ENCODE measurements around the gene FAM9C.

The FAM9C gene

GRCh38 chrX:13008189-13008533 lies 36.3 kb downstream of the FAM9C start:
- no peak for DNase-seq (ENCODE audit: low read depth)
- no peak for TF ChIP-seq CTCF (IDR thresholded peaks at IDR 0.05; ENCODE audit: control insufficient read depth, insufficient read depth, low read depth, low read length, missing control alignments)
- H3K4me3 ChIP-seq (ENCODE audit: control insufficient read depth, low read depth, low read length), result no peak overlapping the region

GRCh38 chrX:13007519-13008188 lies 36.8 kb downstream of the FAM9C start:
- DNase-seq (ENCODE audit: low read depth), result no peak
- TF ChIP-seq CTCF (IDR thresholded peaks at IDR 0.05; ENCODE audit: control insufficient read depth, insufficient read depth, low read depth, low read length, missing control alignments), result no peak
- no peak overlapping the region for H3K4me3 ChIP-seq (ENCODE audit: control insufficient read depth, low read depth, low read length)

GRCh38 chrX:13005661-13006473 lies 38.6 kb downstream of the FAM9C start:
- no peak for TF ChIP-seq CTCF (IDR thresholded peaks at IDR 0.05; ENCODE audit: control insufficient read depth, insufficient read depth, low read depth, low read length, missing control alignments)
- no peak overlapping the region for H3K4me3 ChIP-seq (ENCODE audit: control insufficient read depth, low read depth, low read length)
- DNase-seq (ENCODE audit: low read depth), result no peak

- DNase-seq (ENCODE audit: low read depth), result no peak
- no peak overlapping the region for H3K4me3 ChIP-seq (ENCODE audit: control insufficient read depth, low read depth, low read length)
- no peak for TF ChIP-seq CTCF (IDR thresholded peaks at IDR 0.05; ENCODE audit: control insufficient read depth, insufficient read depth, low read depth, low read length, missing control alignments)
Observed at GRCh38 chrX:13001961-13002671, 42.3 kb downstream of the FAM9C start.

- no peak for DNase-seq (ENCODE audit: low read depth)
- TF ChIP-seq CTCF (IDR thresholded peaks at IDR 0.05; ENCODE audit: control insufficient read depth, insufficient read depth, low read depth, low read length, missing control alignments), result no peak
- no peak overlapping the region for H3K4me3 ChIP-seq (ENCODE audit: control insufficient read depth, low read depth, low read length)
Observed at GRCh38 chrX:13001097-13001496, 43.3 kb downstream of the FAM9C start.

GRCh38 chrX:13000301-13000811 lies 44.1 kb downstream of the FAM9C start:
- no peak for TF ChIP-seq CTCF (IDR thresholded peaks at IDR 0.05; ENCODE audit: control insufficient read depth, insufficient read depth, low read depth, low read length, missing control alignments)
- no peak for DNase-seq (ENCODE audit: low read depth)
- no peak overlapping the region for H3K4me3 ChIP-seq (ENCODE audit: control insufficient read depth, low read depth, low read length)

Data from AG09309 (cell line).